HEK293 (cell line): ENCODE data around the gene CCDC63.

Source experiments
- CTCF ChIP-seq: fragments of 450-650 bp; formaldehyde crosslinking; IDR thresholded peaks from 2 replicates; pipeline ENCODE4 v1.5.1; 2016; ENCODE audit warnings: missing biosample characterization, missing genetic modification characterization
- GLI4 ChIP-seq: fragments of 450-650 bp; formaldehyde crosslinking; IDR thresholded peaks from 2 replicates; pipeline ENCODE4 v1.5.1; 2016; ENCODE audit warnings: missing biosample characterization, missing genetic modification characterization
- PRDM6 ChIP-seq: fragments of 450-650 bp; formaldehyde crosslinking; IDR thresholded peaks from 2 replicates; pipeline ENCODE4 v1.5.1; 2017; ENCODE audit warnings: missing biosample characterization, missing genetic modification characterization
- REST ChIP-seq: fragments of 450-650 bp; formaldehyde crosslinking; IDR thresholded peaks from 2 replicates; pipeline ENCODE4 v1.5.1; 2016; ENCODE audit warnings: missing biosample characterization, missing genetic modification characterization
- ZBTB7A ChIP-seq: fragments of 450-650 bp; formaldehyde crosslinking; IDR thresholded peaks from 2 replicates; pipeline ENCODE4 v1.5.1; 2016; ENCODE audit warnings: low read depth, missing biosample characterization, missing genetic modification characterization
- ZFP3 ChIP-seq: fragments of 450-650 bp; formaldehyde crosslinking; IDR thresholded peaks from 2 replicates; pipeline ENCODE4 v1.5.1; 2016; ENCODE audit warnings: low read depth, missing biosample characterization, missing genetic modification characterization
- ZNF148 ChIP-seq: fragments of 450-650 bp; formaldehyde crosslinking; IDR thresholded peaks from 2 replicates; pipeline ENCODE4 v1.5.0; 2017; ENCODE audit warnings: missing biosample characterization, missing genetic modification characterization, borderline replicate concordance
- ZNF2 ChIP-seq: fragments of 450-650 bp; formaldehyde crosslinking; IDR thresholded peaks from 2 replicates; pipeline ENCODE4 v1.5.1; 2016; ENCODE audit warnings: missing biosample characterization, missing genetic modification characterization
- ZNF23 ChIP-seq: fragments of 450-650 bp; formaldehyde crosslinking; IDR thresholded peaks from 2 replicates; pipeline ENCODE4 v1.5.1; 2016; ENCODE audit warnings: missing biosample characterization, missing genetic modification characterization, borderline replicate concordance
- ZNF24 ChIP-seq: fragments of 450-650 bp; formaldehyde crosslinking; IDR thresholded peaks from 2 replicates; pipeline ENCODE4 v1.5.1; 2016; ENCODE audit warnings: missing biosample characterization, missing genetic modification characterization
- ZNF274 ChIP-seq, 2 experiments: fragments of 200-500 bp in 1 of 2; fragments of 450-650 bp in 1 of 2; sonication (Bioruptor generic) in 1 of 2; formaldehyde crosslinking in 1 of 2; IDR thresholded peaks; 2 replicates each; pipeline versions ENCODE4 v1.5.1 to v1.6.1; 2014 to 2016; ENCODE audit warnings: borderline replicate concordance in 1 of 2, inconsistent platforms in 1 of 2, low read length in 1 of 2, missing biosample characterization in 1 of 2, missing genetic modification characterization in 1 of 2
- ZNF704 ChIP-seq: fragments of 450-650 bp; formaldehyde crosslinking; IDR thresholded peaks from 2 replicates; pipeline ENCODE4 v1.5.1; 2016; ENCODE audit warnings: missing biosample characterization, missing genetic modification characterization
- TF ChIP-seq, protein P1 (sequence below): fragments of 450-650 bp; formaldehyde crosslinking; IDR thresholded peaks from 2 replicates; pipeline ENCODE4 v1.5.1; 2016; ENCODE audit warnings: missing biosample characterization, missing genetic modification characterization, low read depth

GRCh38 chr12:110849221-110849620 is 2.4 kb downstream of the CCDC63 start:
- no peak for TF ChIP-seq ZNF24 (tag by site-specific recombination)
- TF ChIP-seq, protein P1, sequence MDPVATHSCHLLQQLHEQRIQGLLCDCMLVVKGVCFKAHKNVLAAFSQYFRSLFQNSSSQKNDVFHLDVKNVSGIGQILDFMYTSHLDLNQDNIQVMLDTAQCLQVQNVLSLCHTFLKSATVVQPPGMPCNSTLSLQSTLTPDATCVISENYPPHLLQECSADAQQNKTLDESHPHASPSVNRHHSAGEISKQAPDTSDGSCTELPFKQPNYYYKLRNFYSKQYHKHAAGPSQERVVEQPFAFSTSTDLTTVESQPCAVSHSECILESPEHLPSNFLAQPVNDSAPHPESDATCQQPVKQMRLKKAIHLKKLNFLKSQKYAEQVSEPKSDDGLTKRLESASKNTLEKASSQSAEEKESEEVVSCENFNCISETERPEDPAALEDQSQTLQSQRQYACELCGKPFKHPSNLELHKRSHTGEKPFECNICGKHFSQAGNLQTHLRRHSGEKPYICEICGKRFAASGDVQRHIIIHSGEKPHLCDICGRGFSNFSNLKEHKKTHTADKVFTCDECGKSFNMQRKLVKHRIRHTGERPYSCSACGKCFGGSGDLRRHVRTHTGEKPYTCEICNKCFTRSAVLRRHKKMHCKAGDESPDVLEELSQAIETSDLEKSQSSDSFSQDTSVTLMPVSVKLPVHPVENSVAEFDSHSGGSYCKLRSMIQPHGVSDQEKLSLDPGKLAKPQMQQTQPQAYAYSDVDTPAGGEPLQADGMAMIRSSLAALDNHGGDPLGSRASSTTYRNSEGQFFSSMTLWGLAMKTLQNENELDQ (tag by site-specific recombination): no peak
- no peak for TF ChIP-seq CTCF (tag by site-specific recombination)
- no peak for TF ChIP-seq ZFP3 (tag by site-specific recombination)
- no peak for TF ChIP-seq REST (tag by site-specific recombination)
- TF ChIP-seq ZBTB7A (tag by site-specific recombination): no peak
- no peak for TF ChIP-seq ZNF704
- no peak for TF ChIP-seq ZNF2 (tag by site-specific recombination)
- no peak for TF ChIP-seq ZNF23 (tag by site-specific recombination)
- no peak for TF ChIP-seq PRDM6 (tag by site-specific recombination)
- no peak for TF ChIP-seq GLI4 (tag by site-specific recombination)
- no peak for TF ChIP-seq ZNF274 (IDR thresholded peaks at IDR 0.05; ENCODE audit: low read length)
- TF ChIP-seq ZNF274 (tag by site-specific recombination; IDR thresholded peaks at IDR 0.05; ENCODE audit: borderline replicate concordance): no peak
- TF ChIP-seq ZNF148 (tag by site-specific recombination): no peak
